GM21825 (cell line): ENCODE measurements around the gene RAB40C.

Experiments used
- ATAC-seq: cut with Tn5 transposase; IDR thresholded peaks from one replicate; pipeline ENCODE4 v1.9.1; 2021; ENCODE audit warnings: mild to moderate bottlenecking, moderate library complexity; ENCODE audit not compliant: unreplicated experiment

The RAB40C gene

DNA sequence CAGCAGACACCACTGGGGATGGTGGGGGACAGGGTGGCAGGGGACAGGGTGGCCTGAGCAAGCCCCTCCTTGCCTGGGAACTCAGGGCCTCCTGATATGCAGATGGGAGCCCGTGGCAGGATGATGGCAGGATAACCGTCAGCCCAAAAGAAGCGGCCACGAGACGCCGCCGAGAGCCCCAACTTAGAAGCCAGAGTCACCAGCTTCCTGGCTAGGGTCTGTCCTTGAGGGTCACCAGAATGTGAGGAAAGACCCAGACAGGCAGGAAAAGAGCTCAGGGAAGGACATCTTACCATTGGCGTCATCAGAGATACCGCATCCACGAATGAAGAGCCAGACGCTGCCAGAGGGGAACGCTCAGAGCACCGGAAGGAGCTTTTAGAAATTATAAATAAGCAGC lies 19.4 kb downstream of the RAB40C start:
- ATAC-seq = no peak

DNA sequence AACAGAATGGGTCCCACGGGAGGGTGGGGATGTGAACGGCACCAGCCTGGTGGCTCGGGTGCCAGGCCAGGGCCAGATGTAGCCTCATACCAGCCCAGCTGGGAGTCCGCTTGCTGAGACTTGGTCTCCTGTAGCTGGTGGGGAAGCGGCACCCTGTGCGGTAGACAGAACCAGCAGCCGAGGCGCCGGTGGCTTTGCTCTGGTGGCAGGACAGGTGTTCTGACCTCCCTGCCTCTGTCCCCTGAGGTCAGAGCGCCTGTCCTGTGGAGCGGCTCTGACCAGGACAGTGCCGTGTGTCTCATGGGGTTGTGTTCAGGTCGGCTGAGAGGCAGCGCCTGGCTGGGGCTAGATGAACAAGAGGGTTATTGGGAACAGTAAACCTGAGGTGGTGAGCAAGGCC lies 20.1 kb downstream of the RAB40C start:
- no peak for ATAC-seq

DNA sequence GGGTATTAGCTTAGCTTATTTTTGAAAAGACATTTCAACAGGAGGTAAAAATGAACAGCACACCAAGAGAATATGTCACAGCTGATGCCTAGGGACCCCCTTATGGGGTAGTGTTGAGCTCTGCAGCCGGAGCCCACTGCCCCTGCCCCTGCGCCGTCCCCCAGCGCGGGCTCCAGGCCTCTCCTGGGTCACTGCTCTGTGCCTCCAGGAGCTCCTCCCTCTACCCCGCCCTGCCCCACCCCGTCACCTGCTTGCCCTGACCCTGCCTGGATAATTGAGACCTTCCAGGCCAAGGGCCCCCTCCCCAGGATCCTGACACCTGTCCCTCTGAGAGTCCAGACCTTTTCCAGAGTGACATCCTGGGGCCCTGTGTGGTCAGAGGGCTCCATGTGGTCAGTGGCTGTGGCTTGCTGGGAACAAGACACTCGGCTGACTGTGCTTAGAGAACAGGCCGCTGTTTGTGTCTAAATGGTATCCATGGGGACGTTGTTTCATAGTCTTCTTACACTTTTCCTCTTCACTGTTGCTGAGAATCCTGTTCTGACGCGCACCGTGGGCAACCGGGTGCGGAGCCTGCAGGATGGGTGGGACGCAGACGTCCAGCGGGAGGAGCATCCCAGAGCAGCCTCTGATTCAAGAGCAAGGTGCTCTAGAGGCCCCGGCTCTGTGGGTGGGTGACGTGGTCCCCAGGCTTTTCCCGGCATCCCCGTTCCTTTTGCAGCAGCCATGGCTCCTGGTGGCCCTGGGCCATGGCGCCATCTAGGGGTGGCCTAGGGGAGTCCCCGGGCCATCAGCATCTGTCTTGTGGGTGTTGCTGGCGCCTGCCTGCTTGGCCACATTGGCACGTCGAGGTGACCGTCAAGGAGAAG lies 20.9 kb downstream of the RAB40C start:
- ATAC-seq = no peak

DNA sequence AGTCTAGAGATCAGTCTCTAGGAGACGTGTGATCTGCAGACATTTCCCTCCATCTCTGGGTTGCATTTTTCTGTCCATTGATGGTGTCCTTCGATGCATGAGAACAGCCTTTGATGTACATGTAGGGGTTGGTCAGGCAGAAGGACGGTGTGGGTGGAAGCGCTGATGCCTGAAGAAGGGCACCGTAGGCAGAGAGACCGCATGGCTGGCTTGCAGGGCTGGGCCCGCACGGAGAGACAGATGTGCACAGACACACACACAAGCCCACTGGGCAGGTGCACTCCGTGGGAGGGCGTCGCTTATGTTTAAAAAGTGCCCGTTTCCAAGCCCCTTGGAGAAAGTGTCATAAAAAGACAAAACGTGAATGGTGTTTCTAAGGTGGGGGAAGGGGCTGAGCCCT lies 25.3 kb downstream of the RAB40C start:
- ATAC-seq = no peak

DNA sequence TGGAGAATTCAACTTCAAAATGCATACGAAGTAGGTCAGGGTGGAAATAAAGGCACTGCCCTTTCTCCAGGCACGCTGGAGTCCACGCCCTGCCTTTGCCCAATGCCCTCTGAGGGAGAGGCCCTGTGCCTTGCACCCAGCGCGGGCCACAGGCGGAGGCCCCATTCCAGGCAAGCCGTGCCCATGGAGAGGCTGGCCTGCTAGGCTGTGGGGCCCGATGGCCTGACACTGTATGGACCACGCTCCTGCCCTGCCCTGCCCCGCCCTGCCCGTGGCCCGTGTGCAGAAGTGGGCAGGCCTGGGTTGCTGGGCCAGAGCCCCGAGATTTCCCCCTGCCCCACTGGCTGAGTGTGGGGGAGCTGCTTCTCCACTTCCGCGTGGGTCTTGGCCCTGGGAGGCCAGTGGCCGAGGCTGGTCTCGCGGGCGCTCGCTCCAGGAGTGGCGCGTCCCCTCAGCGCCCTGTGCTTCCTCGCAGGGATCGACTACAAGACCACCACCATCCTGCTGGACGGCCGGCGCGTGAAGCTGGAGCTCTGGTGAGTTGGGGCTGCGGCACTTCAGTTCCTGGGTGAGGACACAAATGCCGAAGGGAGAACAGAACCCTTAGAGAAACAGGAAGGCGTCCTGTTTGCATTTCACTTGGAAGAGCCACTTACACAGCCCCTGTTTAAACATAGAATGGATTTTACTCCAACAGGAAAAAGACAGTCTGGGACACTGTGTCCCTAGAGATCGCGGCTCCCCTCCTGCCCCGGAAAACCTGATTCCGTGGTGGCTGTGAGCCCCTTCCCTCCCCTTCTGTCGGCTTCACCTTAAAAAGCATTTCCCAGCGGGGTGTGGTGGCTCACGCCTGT lies 27.1 kb downstream of the RAB40C start:
- ATAC-seq = no peak

DNA sequence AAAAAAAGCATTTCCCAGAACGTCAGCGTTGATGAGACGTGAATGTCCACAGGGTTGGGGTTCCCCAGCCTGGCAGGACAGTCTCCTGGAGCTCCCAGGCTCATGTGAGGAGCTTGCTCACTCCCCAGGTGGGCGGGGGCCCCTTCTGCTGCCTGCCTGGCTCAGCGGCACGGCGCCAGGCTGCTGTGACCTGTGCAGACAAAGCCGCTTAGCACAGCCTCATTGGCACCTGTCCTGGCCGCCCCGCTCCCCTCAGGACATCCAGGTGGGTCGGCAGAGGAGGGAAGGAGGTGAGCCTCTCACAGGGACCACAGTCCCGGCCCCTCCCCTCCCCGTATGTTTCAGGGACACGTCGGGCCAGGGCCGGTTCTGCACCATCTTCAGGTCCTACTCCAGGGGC lies 28.0 kb downstream of the RAB40C start:
- no peak for ATAC-seq

DNA sequence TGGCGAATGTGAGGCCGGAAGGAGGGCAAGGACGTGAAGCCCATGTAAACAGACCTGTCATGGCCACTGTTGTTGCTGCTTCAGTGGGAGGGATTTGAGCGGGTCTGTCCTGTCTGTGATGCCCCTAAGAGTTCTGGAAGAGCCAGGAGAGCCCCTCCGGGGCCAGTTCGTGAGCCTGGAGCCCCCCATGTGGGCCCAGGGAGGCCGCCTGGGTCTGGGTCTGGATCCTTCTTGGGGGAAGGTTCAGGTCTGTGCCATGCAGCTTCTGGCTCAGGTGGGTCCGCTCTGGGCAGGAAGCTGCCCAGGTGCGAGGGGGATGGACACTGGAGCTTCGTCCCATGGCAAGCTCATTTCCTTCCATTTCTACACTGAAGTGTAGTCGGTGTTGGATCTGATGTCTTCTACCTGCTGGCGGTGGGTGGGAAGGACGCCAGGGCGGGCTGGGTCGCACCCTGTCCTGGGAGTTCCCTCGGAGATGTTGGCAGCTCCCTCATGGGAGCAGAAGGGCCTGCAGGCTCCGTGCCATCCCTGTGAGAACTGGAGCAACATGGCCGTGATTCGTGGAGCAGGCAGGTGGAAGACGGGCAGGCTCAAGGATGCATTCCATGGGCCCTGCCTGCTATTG lies 29.7 kb downstream of the RAB40C start:
- ATAC-seq = no peak

DNA sequence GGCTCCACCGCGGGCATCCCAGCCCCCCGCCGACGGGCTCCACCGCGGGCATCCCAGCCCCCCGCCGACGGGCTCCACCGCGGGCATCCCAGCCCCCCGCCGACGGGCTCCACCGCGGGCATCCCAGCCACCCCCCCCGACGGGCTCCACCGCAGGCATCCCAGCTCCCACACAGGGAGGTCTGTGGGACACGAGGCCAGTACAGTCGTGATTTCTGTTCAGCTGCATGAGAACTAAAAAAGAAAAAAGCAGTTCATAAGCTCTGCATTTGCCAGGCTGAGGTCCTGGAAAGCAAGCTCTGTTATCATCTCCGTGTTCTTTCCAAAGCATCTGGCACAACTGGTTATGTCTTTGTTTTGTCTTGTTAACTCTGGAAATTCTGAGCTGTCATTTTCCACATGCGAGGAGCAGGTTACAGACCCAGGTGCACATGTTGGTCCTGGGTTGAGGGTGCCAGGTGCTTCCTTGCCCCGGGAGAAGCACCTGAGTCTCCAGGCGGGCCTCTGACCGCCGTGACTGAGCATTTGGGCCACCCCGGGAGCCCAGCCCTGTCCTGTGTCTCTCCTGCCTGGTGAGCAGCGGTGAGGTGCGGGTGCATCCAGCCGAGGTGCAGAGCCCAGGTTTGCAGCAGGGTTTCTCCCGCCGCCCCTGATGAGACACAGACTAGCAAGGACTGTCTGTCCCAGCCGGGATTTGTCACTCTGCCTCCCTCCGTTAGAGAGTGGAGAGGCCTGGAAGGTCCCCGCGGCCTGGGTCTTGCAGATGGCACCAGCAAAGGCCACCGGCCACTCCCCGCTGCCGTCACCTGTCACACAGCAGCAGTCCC lies 31.0 kb downstream of the RAB40C start:
- no peak for ATAC-seq

DNA sequence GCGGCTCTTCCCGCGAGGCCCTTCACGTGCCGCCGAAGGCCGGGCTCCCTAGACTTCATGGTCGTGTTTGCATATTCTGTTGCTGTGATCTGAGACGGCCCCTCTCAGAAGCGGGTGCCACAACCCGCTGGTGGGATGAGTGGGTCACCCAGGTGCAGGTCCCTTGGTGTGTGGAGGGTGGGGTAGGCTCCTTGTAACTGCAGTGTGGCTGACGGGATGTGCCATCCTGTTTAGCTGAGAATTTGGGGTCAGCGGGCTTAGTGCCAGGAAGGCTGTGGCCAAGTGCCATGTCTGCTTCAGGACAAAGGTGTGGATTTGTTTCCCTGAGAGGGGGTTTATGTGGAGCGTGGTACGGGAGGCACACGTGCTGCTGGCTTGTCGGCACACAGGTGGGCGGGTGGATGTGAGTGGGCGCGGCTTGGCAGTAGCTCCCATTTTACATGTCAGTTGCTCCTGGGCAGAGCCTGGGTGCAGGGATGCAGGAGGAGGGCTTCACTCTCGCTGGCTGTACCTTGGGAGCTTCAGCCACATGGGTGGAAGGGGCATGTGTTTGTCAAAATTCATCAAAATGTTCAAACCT lies 31.8 kb downstream of the RAB40C start:
- no peak for ATAC-seq

DNA sequence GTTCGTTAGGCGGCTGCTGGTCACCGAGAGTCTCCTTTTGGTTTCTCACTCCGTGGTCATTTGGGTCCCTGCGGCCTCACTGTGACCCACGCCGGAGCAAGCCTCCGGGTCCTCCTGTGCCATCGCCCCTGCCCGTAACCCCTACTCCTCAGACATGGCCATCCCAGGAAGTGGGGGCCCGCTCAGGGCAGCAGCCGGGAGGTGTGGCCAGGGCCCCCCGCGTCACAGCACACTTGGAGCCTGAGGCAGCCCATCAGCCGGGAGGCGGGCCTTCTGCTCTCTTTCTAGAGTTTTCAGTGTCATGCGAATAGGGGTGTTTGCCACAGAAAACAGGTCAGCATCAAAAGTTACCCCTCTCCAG lies 33.0 kb downstream of the RAB40C start:
- no peak for ATAC-seq

DNA sequence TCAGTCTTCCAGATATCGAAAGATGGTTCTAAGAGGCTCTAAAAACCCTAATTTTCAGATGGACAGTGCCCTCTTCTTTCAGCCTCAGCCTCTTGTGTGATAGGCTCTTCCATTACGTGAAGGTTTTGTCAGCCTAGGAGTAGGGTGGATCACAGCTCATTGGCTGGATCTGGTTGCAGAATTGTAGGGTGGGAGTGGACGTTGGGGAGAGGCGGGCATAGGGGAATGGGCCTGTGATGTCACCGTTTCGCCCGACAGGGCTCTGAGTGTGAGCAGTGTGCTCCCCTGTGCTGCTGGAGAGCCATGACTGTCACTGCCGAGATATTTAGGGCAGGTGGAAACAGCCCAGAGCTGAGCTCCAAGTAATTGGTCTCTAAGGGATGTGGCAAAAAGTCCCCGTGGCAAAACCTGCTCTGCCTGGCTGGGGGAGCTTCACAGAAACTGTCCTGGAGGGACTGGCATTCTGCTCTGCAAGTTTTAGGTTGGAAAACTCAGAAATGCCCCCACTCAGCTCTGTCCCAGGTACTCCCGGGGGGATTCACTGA lies 34.7 kb downstream of the RAB40C start:
- no peak for ATAC-seq

DNA sequence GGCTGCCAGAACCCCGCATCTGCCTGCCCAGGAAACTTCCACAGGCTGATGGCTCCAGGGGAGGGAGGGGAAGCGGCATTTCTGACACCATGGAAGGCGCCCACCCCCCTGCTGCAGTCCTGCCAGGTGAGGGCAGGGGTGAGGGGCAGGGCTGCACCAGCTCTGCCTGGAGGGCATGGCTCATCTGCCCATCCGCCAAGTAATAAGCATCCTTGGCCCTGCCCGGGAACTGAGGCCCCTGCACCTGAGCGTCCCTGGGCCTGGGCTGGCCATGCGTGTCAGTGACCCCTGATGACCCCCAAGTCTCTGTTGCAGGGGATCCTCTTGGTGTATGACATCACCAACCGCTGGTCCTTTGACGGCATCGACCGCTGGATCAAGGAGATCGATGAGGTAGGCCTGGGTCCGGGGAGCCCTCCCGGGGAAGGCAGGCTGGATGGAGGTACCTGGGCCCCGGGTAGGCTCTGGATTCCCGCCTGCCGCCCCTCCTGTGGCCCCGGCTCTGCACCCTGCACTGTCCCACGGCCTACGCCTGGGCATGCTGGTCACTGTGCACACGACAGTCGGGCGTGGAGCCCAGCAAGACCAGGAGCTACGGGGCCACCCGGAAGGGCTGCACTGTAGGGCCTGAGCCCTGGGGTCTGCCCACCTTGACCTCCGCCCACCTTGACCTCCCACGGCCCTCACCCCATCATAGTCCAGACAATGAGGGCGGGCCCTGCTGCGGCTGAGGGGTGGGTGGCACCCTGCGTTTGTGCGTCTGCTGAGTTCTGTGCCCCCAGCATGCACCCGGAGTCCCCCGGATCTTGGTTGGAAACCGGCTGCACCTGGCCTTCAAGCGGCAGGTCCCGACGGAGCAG lies 35.5 kb downstream of the RAB40C start:
- no peak for ATAC-seq

DNA sequence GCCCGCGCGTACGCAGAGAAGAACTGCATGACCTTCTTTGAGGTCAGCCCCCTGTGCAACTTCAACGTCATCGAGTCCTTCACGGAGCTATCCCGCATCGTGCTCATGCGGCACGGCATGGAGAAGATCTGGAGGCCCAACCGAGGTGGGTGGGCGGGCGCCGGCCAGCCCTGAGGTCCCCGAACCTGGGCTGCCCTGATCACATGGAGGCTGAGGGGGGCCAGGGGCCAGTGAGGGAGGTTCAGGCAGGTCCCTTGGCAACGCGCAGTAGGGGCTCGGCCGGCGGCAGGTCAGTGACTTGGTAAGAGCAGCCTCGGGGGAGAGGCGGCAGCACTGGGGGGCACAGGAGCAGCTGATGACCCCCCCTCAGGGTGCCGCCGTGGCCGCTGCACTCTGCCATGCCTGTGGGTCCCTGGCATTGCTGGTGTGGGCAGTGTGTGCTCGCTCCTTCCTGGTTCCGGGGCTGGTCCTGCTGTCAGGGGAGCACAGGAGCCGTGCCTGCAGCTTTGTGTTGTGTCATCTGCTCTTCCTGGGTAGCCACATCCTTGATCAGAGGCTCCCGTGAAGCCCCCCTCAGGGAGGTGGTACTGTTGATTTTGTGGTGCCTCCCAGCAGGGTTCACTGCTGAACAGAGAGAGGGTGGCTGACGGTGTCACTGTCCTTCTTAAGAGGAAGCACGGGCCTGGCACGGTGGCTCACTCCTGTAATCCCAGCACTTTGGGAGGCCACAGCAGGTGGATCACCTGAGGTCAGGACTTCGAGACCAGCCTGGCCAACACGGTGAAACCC lies 36.3 kb downstream of the RAB40C start:
- no peak for ATAC-seq

DNA sequence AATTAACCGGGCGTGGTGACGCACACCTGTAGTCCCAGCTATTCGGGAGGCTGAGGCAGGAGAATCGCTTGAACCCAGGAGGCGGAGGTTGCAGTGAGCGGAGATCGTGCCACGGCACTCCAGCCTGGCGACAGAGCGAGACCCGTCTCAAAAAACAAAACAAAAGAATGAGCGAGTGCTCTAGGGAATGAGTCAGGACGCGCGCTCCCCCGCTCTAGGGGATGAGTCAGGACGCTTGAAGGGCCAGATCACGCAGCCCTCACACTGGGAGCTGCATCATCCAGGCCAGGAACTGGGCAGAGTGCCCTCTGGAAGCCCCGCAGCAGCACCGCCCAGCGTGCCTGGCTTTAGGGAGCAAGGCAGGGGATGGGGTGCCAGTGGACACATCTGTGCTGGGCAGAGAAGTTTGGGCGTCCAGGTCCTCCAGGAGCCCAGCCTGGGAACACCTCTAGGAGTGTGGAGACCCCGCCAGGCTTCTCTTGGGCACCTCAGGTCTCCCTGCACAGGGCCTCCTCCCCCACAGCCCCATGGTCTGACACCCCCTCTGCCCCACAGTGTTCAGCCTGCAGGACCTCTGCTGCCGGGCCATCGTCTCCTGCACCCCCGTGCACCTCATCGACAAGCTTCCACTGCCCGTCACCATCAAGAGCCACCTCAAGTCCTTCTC lies 37.1 kb downstream of the RAB40C start:
- ATAC-seq = no peak

DNA sequence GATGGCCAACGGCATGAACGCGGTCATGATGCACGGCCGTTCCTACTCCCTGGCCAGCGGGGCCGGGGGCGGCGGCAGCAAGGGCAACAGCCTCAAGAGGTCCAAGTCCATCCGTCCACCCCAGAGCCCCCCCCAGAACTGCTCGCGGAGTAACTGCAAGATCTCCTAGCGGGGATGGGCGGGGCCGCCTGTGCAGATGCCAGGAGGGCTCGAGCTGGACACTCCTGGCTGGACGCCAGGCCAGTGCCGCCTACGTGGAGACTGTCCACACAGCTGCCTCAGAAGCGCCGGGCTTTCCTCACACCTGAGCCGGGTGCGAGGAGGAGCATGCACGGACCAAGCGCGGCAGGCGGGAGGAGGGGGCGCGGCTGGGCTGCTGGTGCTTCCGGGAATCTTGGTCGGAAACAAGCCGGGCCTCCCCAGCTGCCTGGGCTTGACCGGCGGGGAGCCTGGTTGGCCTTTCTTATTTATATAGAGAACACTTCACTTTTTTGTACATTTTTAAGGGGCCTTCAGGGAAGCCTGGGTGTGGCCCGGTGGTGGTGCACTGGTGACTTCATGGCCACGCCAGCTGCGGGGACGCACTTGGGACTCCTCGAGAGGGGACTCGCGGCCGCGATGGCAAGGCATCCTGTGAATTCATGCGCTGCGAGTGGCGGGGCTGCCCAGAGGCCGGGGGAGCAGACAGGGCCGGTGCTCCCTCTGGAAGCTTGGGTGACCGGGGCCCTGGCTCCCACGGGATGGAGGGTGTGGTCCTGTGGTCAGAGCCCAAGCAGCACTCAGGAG lies 37.8 kb downstream of the RAB40C start:
- ATAC-seq = no peak

DNA sequence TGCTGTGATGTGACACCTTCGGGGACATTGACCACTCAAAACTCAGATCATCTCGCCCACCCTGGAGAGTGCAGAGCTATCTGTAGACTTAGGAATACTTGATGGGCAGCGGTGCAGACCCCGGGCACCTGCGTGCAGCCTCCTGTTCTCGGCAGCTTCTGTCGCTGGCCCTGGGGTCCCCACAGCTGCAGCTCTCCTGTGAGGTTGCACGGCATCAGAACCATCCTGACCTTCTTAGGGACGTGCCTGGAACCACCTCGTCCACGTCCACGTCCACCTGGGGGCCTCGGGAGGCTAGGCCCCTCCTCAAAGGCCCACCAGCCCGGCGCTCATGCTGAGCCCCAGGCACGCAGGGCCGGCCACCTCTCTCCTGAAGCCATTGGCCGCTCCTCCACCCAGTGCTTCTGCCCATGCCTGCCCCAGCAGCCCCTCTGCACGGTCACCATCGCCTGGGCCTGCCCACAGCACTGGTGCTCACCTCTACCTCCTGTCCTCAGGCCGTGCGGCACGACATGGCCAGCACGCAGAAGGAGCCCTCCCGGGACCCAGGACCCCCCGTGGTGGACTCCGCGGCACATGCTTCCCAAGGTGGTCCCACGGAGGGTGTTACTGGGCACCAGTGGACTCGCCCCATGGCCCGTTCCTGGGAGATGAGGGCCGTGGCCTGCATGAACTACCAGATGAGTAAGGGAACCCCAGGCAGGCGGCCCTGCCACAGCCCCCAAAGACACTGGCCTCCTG lies 38.6 kb downstream of the RAB40C start:
- no peak for ATAC-seq
